H1 (cell line): Measurements from ENCODE around the gene ARFGEF3. TPM values are rescaled to one million over a fixed set of nuclear protein-coding genes. Genes with fewer than 3 reads are reported as not detected.

Source experiments
- CTCF ChIA-PET: fragments of 300-600 bp; sonication (Branson Sonifier 250); formaldehyde crosslinking; loops from one replicate; lab custom pipeline; 2021; ENCODE audit not compliant: partially characterized antibody; lab: Charles Lee
- POLR2A ChIA-PET: fragments of 300-600 bp; sonication (Branson Sonifier 250); formaldehyde crosslinking; loops from one replicate; lab custom pipeline; 2021; ENCODE audit warnings: inconsistent platforms; ENCODE audit not compliant: partially characterized antibody; lab: Charles Lee
- DNase-seq, 2 experiments: peaks; one replicate each; pipeline versions ENCODE4 v3.0.0 to v3.0.0-alpha.2; 2010 to 2022; ENCODE audit warnings: low spot score in 2 of 2, low read depth in 1 of 2, mixed read lengths in 1 of 2
- FAIRE-seq: peaks from 2 replicates; lab custom pipeline; 2011; peaks lifted over from hg19 to GRCh38; lab: Jason Lieb, UNC
- H2AFZ ChIP-seq: 2 replicates; pipeline ENCODE4 v1.8.1; 2012; ENCODE audit warnings: low read length, inconsistent platforms
- H2AK5ac ChIP-seq: 2 replicates; pipeline ENCODE4 v1.6.1; 2013; ENCODE audit warnings: low read depth, low read length
- H2BK120ac ChIP-seq: replicated peaks from 2 replicates; pipeline ENCODE3; 2013; ENCODE audit warnings: low read depth, low read length, inconsistent platforms
- H2BK12ac ChIP-seq: 2 replicates; pipeline ENCODE4 v1.6.1; 2013; ENCODE audit warnings: low read depth, low read length
- H2BK15ac ChIP-seq: 2 replicates; pipeline ENCODE4 v1.6.1; 2013; ENCODE audit warnings: low read length
- H2BK20ac ChIP-seq: 2 replicates; pipeline ENCODE4 v1.6.1; 2013; ENCODE audit warnings: low read length
- H2BK5ac ChIP-seq: 2 replicates; pipeline ENCODE4 v1.6.1; 2013; ENCODE audit warnings: low read depth, low read length
- H3K14ac ChIP-seq: 2 replicates; pipeline ENCODE4 v1.6.1; 2013; ENCODE audit warnings: inconsistent platforms; ENCODE audit not compliant: insufficient read length
- H3K18ac ChIP-seq: 2 replicates; pipeline ENCODE4 v1.6.1; 2013; ENCODE audit warnings: low read length; ENCODE audit errors: extremely low read depth
- H3K23ac ChIP-seq: 2 replicates; pipeline ENCODE4 v1.6.1; 2013; ENCODE audit warnings: inconsistent platforms; ENCODE audit not compliant: insufficient read length
- H3K23me2 ChIP-seq: 2 replicates; pipeline ENCODE4 v1.6.1; 2013; ENCODE audit warnings: low read depth, low read length
- H3K27ac ChIP-seq: 2 replicates; pipeline ENCODE4 v1.6.1; 2011; ENCODE audit warnings: low read depth, low read length, inconsistent platforms
- H3K27me3 ChIP-seq, 4 experiments: replicated peaks in 1 of 4; 1 replicate in 1 of 4; 2 replicates in 3 of 4; pipeline versions ENCODE4 v1.6.1 to v1.8.1; 2011 to 2013; ENCODE audit warnings: low read length in 3 of 4, mild to moderate bottlenecking in 3 of 4, inconsistent platforms in 2 of 4, mixed read lengths in 2 of 4, moderate library complexity in 1 of 4; ENCODE audit not compliant: control insufficient read depth in 3 of 4, insufficient read depth in 3 of 4; ENCODE audit errors: extremely low read depth in 1 of 4
- H3K36me3 ChIP-seq, 4 experiments: 2 replicates each; pipeline versions ENCODE4 v1.6.1 to v1.8.1; 2011 to 2013; ENCODE audit warnings: mild to moderate bottlenecking in 4 of 4, low read length in 3 of 4, moderate library complexity in 2 of 4, control low read depth in 1 of 4, inconsistent platforms in 1 of 4; ENCODE audit not compliant: insufficient read depth in 4 of 4, control insufficient read depth in 2 of 4
- H3K4ac ChIP-seq: replicated peaks from 2 replicates; pipeline ENCODE3; 2013; ENCODE audit warnings: low read length, low read depth, mixed read lengths, inconsistent platforms; ENCODE audit not compliant: insufficient read length
- H3K4me1 ChIP-seq, 4 experiments: replicated peaks in 1 of 4; 1 replicate in 1 of 4; 2 replicates in 3 of 4; pipeline versions ENCODE4 v1.6.1 to v1.8.1; 2011 to 2013; ENCODE audit warnings: low read length in 3 of 4, inconsistent platforms in 2 of 4, mixed read lengths in 1 of 4; ENCODE audit not compliant: insufficient read depth in 4 of 4, control insufficient read depth in 3 of 4
- H3K4me2 ChIP-seq, 2 experiments: 2 replicates each; pipeline versions ENCODE4 v1.6.1 to v1.8.1; 2011 to 2013; ENCODE audit warnings: low read depth in 2 of 2, low read length in 2 of 2, control low read depth in 1 of 2, inconsistent platforms in 1 of 2, mild to moderate bottlenecking in 1 of 2; ENCODE audit not compliant: insufficient read depth in 1 of 2
- H3K4me3 ChIP-seq, 4 experiments: fragments of 200-600, 300-600 bp in 1 of 4; sonication (generic), shearing (Covaris generic), sonication (Bioruptor Twin) in 1 of 4; 2 replicates each; pipeline versions ENCODE4 v1.5.1 to v1.8.1; 2011 to 2016; ENCODE audit warnings: low read length in 4 of 4, low read depth in 3 of 4, control low read depth in 2 of 4, inconsistent platforms in 2 of 4, mild to moderate bottlenecking in 2 of 4, mixed read lengths in 1 of 4, moderate library complexity in 1 of 4; ENCODE audit not compliant: insufficient read depth in 2 of 4; ENCODE audit errors: extremely low read depth in 1 of 4
- H3K56ac ChIP-seq: replicated peaks from 2 replicates; pipeline ENCODE3; 2013; ENCODE audit warnings: low read depth, mild to moderate bottlenecking, mixed read lengths, low read length, inconsistent platforms; ENCODE audit not compliant: insufficient read length
- H3K79me1 ChIP-seq: 2 replicates; pipeline ENCODE4 v1.6.1; 2013; ENCODE audit warnings: low read depth, low read length, control low read depth
- H3K79me2 ChIP-seq, 2 experiments: 2 replicates each; pipeline versions ENCODE4 v1.6.1 to v1.8.1; 2012 to 2013; ENCODE audit warnings: low read length in 2 of 2, mild to moderate bottlenecking in 2 of 2, inconsistent platforms in 1 of 2; ENCODE audit not compliant: insufficient read depth in 2 of 2, control insufficient read depth in 1 of 2
- H3K9ac ChIP-seq, 4 experiments: replicated peaks in 1 of 4; 1 replicate in 1 of 4; 2 replicates in 3 of 4; pipeline versions ENCODE4 v1.6.1 to v1.8.1; 2011 to 2013; ENCODE audit warnings: low read depth in 3 of 4, low read length in 3 of 4, control low read depth in 2 of 4, mild to moderate bottlenecking in 2 of 4, moderate library complexity in 2 of 4, inconsistent platforms in 1 of 4; ENCODE audit errors: extremely low read depth in 1 of 4
- H3K9me3 ChIP-seq, 2 experiments: 2 replicates each; pipeline versions ENCODE4 v1.6.1 to v1.8.1; 2012 to 2013; ENCODE audit warnings: mild to moderate bottlenecking in 2 of 2, moderate library complexity in 2 of 2, control low read depth in 1 of 2, inconsistent platforms in 1 of 2, low read depth in 1 of 2, low read length in 1 of 2, mixed read lengths in 1 of 2; ENCODE audit not compliant: insufficient read depth in 2 of 2
- H4K20me1 ChIP-seq, 2 experiments: replicated peaks in 1 of 2; 2 replicates each; pipeline versions ENCODE3 to v1.8.1; 2011 to 2013; ENCODE audit warnings: inconsistent platforms in 2 of 2, low read length in 2 of 2, mild to moderate bottlenecking in 1 of 2; ENCODE audit not compliant: insufficient read depth in 2 of 2, control insufficient read depth in 1 of 2
- H4K5ac ChIP-seq: 2 replicates; pipeline ENCODE4 v1.6.1; 2013; ENCODE audit warnings: low read length, low read depth, mixed read lengths, inconsistent platforms; ENCODE audit not compliant: insufficient read length
- H4K8ac ChIP-seq: 2 replicates; pipeline ENCODE4 v1.8.0; 2013; ENCODE audit warnings: mild to moderate bottlenecking, moderate library complexity, low read length, inconsistent platforms; ENCODE audit not compliant: insufficient read depth; ENCODE audit errors: extremely low read depth
- H4K91ac ChIP-seq: replicated peaks from 2 replicates; pipeline ENCODE3; 2013; ENCODE audit warnings: low read length, mixed read lengths, inconsistent platforms; ENCODE audit not compliant: insufficient read length
- CHD2 ChIP-seq: IDR thresholded peaks from 2 replicates; pipeline ENCODE4 v1.6.1; 2012; ENCODE audit warnings: low read length, improper control_type of control experiment
- EGR1 ChIP-seq: IDR thresholded peaks from 2 replicates; pipeline ENCODE4 v1.6.1; 2011; ENCODE audit warnings: low read depth, low read length, borderline replicate concordance
- JUND ChIP-seq: IDR thresholded peaks from 2 replicates; pipeline ENCODE4 v1.6.1; 2011; ENCODE audit warnings: mild to moderate bottlenecking, improper control_type of control experiment, low read length
- SIX5 ChIP-seq: IDR thresholded peaks from 2 replicates; pipeline ENCODE4 v1.6.1; 2011; ENCODE audit warnings: mild to moderate bottlenecking, low read depth, low read length
- TAF1 ChIP-seq: IDR thresholded peaks from 2 replicates; pipeline ENCODE4 v1.6.1; 2011; ENCODE audit warnings: mild to moderate bottlenecking, low read depth, low read length
- TEAD4 ChIP-seq: IDR thresholded peaks from 2 replicates; pipeline ENCODE4 v1.6.1; 2012; ENCODE audit warnings: low read depth, low read length, inconsistent platforms, mixed read lengths
- YY1 ChIP-seq: IDR thresholded peaks from 2 replicates; pipeline ENCODE4 v1.6.1; 2011; ENCODE audit warnings: low read depth, mild to moderate bottlenecking, low read length
- WGBS, 2 experiments: shearing (Covaris generic) in 1 of 2; methylation state at CpG; one replicate each; pipeline versions ENCODE4 v1.1.6 to v1.1.7; 2013 to 2015; ENCODE audit warnings: low lambda C conversion rate in 2 of 2, mixed read lengths in 2 of 2, inconsistent platforms in 1 of 2, low coverage in 1 of 2, missing lambda C conversion rate in 1 of 2; ENCODE audit not compliant: insufficient replicate concordance in 2 of 2, insufficient coverage in 1 of 2, insufficient read length in 1 of 2; ENCODE audit errors: extremely low coverage in 1 of 2, missing lambda C conversion rate in 1 of 2; 5-methylcytosine and 5-hydroxymethylcytosine counted together
- polyA plus RNA-seq, 7 experiments: library from polyadenylated mRNA; depleted of rRNA in 3 of 7; stranded (reverse) in 5 of 7; unstranded in 2 of 7; fragments of >200 nt in 5 of 7; fragments of 200-250 nt in 2 of 7; gene quantifications; 1 replicate in 5 of 7; 2 replicates in 1 of 7; 4 replicates in 1 of 7; pipeline versions ENCODE4 v1.2.1 to v1.2.3, GENCODE V29; 2011 to 2013; ENCODE audit warnings: missing spikeins in 2 of 7, mixed read lengths in 2 of 7
- total RNA-seq: library from RNA; stranded (reverse); fragmentation: NEBNext Ultra II Directional; extraction: Animal tissue kit (Norgen Biotek cat#: 25700); gene quantifications from 2 replicates; pipeline ENCODE4 v1.2.1, GENCODE V29; 2021

The ARFGEF3 gene
- total and polyA plus RNA-seq, 2 of the 8 experiments (the other 6 are each of a cell fraction or from before 2014, with no cell fraction given), result 5.8 to 23.2 TPM

DNA sequence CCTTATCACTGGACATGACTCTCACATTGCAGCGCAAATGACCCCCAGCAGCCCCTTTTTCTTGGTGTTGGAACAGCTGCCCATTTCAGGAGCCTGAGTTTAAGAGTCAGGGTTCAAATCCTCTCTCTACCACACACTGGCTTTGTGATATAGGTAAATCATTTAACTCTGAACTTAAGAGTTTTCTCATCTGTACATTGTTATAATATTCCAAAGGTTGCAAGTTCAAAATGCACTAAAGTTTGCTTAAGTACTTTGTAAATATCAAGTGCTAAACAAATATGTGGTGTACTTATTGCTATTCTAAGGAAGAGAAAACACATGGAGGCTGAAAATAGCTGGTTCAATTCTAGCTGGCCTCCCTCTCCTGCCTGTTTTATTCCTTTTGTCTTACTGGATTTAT is 95.9 kb downstream of the ARFGEF3 start:
- Histone ChIP-seq H2BK20ac (no peak overlapping the region), H3K23ac (no peak overlapping the region), H4K20me1 (peaks cover 0 to 2% of the 10 kb centered on the region in 2 experiments), H3K18ac (no peak overlapping the region), H3K4me1 (no peaks in the 10 kb centered on the region), H3K4ac (no peak overlapping the region), H4K8ac (no peak overlapping the region), H3K27me3 (no peaks in the 10 kb centered on the region), H3K4me2 (no peak overlapping the region), H2BK5ac (no peak overlapping the region), H3K36me3 (peaks cover 0 to 15% (median 4%) of the 10 kb centered on the region in 4 experiments; a peak in 5 of 8 replicates), H2BK120ac (no peak overlapping the region), H3K9me3 (no peaks in the 10 kb centered on the region), H3K56ac (no peak overlapping the region), H2BK12ac (no peak overlapping the region), H3K27ac (no peak overlapping the region), H3K79me1 (0 out of 2 replicates have a peak, but pooled peaks cover under 1% of the 10 kb centered on the region), H3K23me2 (no peaks in the 10 kb centered on the region), H4K91ac (no peak overlapping the region), H3K14ac (no peak overlapping the region), H2AK5ac (no peak overlapping the region), H3K4me3 (no peak overlapping the region), H3K9ac (no peak overlapping the region), H4K5ac (no peak overlapping the region), H2BK15ac (no peak overlapping the region), H3K79me2 (no peaks in the 10 kb centered on the region), H2AFZ (no peak overlapping the region)
- CTCF ChIA-PET, result interaction anchor here (0.6 to 1.8 kb wide), 7 partner anchors 10 to 257 kb away, joined by 3 to 4 read pairs (median 3); no protein-coding TSS in a partner anchor
- POLR2A ChIA-PET, result no interaction called here
- no peak for FAIRE-seq
- DNase-seq, result no peak
- 95% methylated on average over 1 of the region's 1 CpG; no CpG with 5 or more reads in 1 of the 2 experiments for WGBS, 2 experiments
- TF ChIP-seq TEAD4 (no peak), YY1 (no peak), TAF1 (no peak), JUND (no peak), EGR1 (no peak), CHD2 (no peak), SIX5 (no peak)
